Measurements from ENCODE around the gene DOK6. TPM values are rescaled to one million over a fixed set of nuclear protein-coding genes. Genes with fewer than 3 reads are reported as not detected.
A peak's percentile ranks its signal among the peaks of the same experiment; 100 is the strongest.

DOK6 gene
- total and polyA plus RNA-seq, 2 of the 13 experiments (the other 11 are each of a cell fraction or from before 2014, with no cell fraction given), result 17.0 to 17.2 TPM

- no peak for TF ChIP-seq UBTF (CRISPR knock-in tag; IDR thresholded peaks at IDR 0.05)
- 0 out of 2 replicates have a peak, but pooled peaks have one; percentile 24 for TF ChIP-seq SP5 (CRISPR knock-in tag; IDR thresholded peaks at IDR 0.05; ENCODE audit: borderline replicate concordance, low read depth)
- TF ChIP-seq PRDM4 (CRISPR knock-in tag; IDR thresholded peaks at IDR 0.05; ENCODE audit: borderline replicate concordance), result no peak
- TF ChIP-seq FLYWCH1 (CRISPR knock-in tag; IDR thresholded peaks at IDR 0.05), result no peak
- no peak for TF ChIP-seq ATRX (CRISPR knock-in tag; IDR thresholded peaks at IDR 0.05; ENCODE audit: borderline replicate concordance)
- TF ChIP-seq PITX1 (CRISPR knock-in tag; IDR thresholded peaks at IDR 0.05), result peak; percentile 98
- TF ChIP-seq ZNF564 (CRISPR knock-in tag; IDR thresholded peaks at IDR 0.05), result peak; percentile 44; the same call in 1 of the 2 replicates
- TF ChIP-seq REXO4 (CRISPR knock-in tag; IDR thresholded peaks at IDR 0.05; ENCODE audit: borderline replicate concordance), result no peak
- no peak for TF ChIP-seq MTF2 (CRISPR knock-in tag; IDR thresholded peaks at IDR 0.05; ENCODE audit: borderline replicate concordance)
- TF ChIP-seq HHEX (CRISPR knock-in tag; IDR thresholded peaks at IDR 0.05), result 0 out of 2 replicates have a peak, but pooled peaks have one; percentile 39
- TF ChIP-seq ZNF546 (CRISPR knock-in tag; conservative IDR thresholded peaks at IDR 0.05), result no peak
- no peak for TF ChIP-seq SRF (IDR thresholded peaks at IDR 0.05; ENCODE audit: low read depth, low read length)
- TF ChIP-seq ZNF407 (CRISPR knock-in tag; IDR thresholded peaks at IDR 0.05; ENCODE audit: not compliant biosample characterization), result no peak
- no peak for TF ChIP-seq ZNF776 (CRISPR knock-in tag; IDR thresholded peaks at IDR 0.05)
- no peak for TF ChIP-seq PLRG1 (conservative IDR thresholded peaks at IDR 0.05)
- no peak for TF ChIP-seq ZFP36L1 (CRISPR knock-in tag; IDR thresholded peaks at IDR 0.05)
- TF ChIP-seq ZNF138 (CRISPR knock-in tag; IDR thresholded peaks at IDR 0.05; ENCODE audit: low read depth), result no peak
Observed at GRCh38 chr18:69358212-69358895, 42.3 kb upstream of the DOK6 start (continued).
